ENCODE data around the gene APOBEC3H.

DNA sequence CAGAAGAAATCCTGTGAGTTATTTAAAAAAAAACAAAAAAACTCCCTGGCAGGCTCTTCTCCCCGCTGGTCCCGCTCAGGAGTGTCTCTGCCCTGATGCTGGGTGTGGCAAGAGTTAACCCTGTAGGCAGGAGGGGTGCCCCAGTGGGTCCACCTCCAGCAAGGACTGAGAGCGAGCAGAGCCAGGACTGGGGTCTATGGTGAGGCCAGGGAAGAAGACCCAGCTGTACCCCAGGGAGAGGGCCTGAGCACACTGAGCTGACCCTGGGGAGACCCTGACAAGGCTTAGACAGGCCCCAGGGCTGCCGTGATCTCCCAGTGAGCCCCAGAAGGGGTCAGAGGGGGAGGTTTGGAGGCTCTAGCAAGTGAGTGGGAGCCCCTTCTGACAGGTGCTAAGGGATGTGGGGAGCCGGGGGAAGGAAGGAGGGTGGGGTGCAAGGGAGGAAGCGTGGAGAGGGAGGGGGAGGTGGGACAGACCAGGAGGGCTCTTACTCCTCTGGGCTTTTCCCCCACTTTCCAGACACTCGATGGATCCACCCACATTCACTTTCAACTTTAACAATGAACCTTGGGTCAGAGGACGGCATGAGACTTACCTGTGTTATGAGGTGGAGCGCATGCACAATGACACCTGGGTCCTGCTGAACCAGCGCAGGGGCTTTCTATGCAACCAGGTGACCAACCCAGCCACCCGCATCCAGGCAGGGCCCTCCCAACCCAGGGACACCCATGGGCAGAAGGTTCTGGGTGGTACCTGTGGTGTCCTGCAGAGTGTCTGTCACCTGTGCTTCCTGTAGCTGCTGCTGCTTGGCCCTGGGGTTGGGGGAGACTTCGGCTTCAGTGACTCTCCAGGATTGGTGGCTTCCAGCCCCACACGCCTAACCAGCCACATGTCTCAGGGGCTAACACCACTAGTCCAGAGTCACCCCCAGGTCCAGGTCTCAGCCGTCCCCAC lies 13.6 kb upstream of the APOBEC3H start:
- TF ChIP-seq, protein P1, sequence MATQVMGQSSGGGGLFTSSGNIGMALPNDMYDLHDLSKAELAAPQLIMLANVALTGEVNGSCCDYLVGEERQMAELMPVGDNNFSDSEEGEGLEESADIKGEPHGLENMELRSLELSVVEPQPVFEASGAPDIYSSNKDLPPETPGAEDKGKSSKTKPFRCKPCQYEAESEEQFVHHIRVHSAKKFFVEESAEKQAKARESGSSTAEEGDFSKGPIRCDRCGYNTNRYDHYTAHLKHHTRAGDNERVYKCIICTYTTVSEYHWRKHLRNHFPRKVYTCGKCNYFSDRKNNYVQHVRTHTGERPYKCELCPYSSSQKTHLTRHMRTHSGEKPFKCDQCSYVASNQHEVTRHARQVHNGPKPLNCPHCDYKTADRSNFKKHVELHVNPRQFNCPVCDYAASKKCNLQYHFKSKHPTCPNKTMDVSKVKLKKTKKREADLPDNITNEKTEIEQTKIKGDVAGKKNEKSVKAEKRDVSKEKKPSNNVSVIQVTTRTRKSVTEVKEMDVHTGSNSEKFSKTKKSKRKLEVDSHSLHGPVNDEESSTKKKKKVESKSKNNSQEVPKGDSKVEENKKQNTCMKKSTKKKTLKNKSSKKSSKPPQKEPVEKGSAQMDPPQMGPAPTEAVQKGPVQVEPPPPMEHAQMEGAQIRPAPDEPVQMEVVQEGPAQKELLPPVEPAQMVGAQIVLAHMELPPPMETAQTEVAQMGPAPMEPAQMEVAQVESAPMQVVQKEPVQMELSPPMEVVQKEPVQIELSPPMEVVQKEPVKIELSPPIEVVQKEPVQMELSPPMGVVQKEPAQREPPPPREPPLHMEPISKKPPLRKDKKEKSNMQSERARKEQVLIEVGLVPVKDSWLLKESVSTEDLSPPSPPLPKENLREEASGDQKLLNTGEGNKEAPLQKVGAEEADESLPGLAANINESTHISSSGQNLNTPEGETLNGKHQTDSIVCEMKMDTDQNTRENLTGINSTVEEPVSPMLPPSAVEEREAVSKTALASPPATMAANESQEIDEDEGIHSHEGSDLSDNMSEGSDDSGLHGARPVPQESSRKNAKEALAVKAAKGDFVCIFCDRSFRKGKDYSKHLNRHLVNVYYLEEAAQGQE (IDR thresholded peaks at IDR 0.05; ENCODE audit: insufficient read depth in 1 of 2, low read depth in 2 of 2, low read length in 2 of 2) = no peak
- no peak for TF ChIP-seq SIN3A (IDR thresholded peaks at IDR 0.05; ENCODE audit: borderline replicate concordance, insufficient read depth, low read length)
- TF ChIP-seq POLR2AphosphoS5 (IDR thresholded peaks at IDR 0.05; ENCODE audit: low read depth, low read length) = no peak
- TF ChIP-seq TAF1 (IDR thresholded peaks at IDR 0.05; ENCODE audit: borderline replicate concordance, insufficient read depth, low read length) = no peak
